Right kidney (tissue), 1 donor: ENCODE results near the gene MYO5A.
"Not testable (repeated sequence)": the region's sequence is repeated elsewhere in the genome, so short reads cannot be mapped to it uniquely, and the experiment has no call there.

Source experiments
- DNase-seq: peaks from one replicate; pipeline ENCODE4 v3.0.0-alpha.2; 2016

MYO5A gene

GRCh38 chr15:52505151-52505550 lies 23.5 kb downstream of the MYO5A start:
- no peak for DNase-seq

GRCh38 chr15:52503788-52504496 lies 24.7 kb downstream of the MYO5A start:
- no peak for DNase-seq

- no peak for DNase-seq
These were observed 26.1 kb downstream of the MYO5A start for GRCh38 chr15:52502608-52503007.

- DNase-seq, result no peak
These were observed 29.2 kb downstream of the MYO5A start for GRCh38 chr15:52499506-52499905.

DNA sequence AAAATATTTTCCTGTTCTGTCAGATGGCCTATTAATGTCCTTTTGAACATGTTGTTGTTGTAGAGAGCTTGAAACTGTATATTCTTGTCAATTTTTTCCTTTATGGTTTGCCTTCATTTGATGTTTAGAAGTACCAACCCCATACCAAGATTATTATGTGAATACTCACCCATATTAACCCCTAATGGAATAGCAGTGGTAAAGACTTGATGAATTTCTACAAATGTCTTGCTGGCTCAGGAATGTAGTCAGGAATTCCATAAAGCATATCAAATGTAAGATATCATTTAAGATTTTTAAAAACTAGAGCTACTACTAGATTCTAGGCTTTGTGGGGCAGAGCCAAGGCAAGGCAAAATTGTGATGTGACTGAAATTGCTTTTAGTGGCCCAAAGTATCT lies 30.0 kb downstream of the MYO5A start:
- DNase-seq, result no peak

DNA sequence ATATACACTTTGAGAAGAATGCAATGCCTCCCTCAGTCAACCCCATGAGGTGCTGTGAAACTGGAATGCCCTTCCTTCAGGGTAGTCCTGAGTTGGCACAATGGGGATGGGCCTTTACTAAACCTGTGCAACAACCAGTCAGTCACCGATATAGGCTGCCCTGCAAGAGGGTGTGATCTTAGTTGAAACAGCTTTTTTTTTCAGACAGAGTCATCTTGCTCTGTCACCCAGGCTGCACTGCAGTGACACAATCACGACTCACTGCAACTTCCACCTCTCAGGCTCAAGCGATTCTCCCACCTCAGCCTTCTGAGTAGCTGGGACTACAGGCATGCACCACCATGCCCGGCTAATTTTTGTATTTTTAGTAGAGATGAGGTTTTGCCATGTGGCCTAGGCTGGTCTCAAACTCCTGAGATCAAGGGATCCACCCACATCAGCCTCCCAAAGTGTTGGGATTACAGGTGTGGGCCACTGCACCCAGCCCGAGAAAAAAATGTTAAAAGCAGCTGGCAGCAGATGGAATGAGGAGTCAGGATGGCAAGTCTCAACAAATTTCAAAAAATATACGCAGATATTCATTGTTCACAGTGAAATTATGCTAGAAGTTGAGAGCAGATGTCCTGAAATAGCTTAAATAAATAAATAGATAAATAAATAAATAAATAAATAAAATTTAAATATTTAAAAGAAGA lies 31.8 kb downstream of the MYO5A start:
- no peak for DNase-seq

DNA sequence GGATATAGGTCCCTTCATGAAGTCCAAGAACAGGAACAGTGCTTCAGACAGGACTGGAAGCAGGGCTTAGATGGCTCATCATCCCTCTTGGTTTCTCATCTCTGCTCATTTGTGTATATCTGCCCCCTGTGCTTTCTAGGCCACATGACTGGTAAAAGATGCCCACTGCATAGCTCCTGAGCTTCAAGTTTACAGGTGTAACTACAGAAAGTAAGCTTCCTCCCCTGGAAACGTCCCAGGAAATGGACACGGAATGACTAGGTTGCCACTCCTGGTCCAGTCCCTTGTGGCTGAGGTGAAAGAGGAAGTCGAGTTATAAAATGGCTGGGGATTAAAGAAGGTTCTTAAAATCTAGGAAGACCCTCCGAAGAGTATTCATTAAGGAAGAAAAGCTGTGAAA lies 32.5 kb downstream of the MYO5A start:
- no peak for DNase-seq

GRCh38 chr15:52495125-52495524 lies 33.6 kb downstream of the MYO5A start:
- no peak for DNase-seq

DNA sequence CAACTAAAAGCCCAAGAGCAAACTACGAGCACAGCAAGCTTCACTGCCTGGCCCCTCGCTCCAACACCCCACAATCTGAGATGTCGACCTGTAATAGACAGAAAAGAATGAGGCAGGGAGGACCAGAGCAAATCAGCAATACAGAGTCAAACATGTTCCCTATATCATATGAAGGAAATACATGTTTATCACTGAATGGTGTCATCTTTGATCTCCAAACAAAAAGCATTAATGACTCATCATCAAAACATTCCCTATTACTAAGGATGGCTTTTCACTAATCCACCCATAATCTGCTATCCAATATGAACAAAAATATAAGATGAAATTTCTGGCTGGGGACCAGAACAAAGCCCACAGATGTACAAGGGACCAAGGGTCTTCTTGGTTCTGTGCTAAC lies 34.7 kb downstream of the MYO5A start:
- no peak for DNase-seq

- no peak for DNase-seq
These were observed 36.5 kb downstream of the MYO5A start for GRCh38 chr15:52492132-52492531.

GRCh38 chr15:52491472-52491871 lies 37.2 kb downstream of the MYO5A start:
- no peak for DNase-seq

DNA sequence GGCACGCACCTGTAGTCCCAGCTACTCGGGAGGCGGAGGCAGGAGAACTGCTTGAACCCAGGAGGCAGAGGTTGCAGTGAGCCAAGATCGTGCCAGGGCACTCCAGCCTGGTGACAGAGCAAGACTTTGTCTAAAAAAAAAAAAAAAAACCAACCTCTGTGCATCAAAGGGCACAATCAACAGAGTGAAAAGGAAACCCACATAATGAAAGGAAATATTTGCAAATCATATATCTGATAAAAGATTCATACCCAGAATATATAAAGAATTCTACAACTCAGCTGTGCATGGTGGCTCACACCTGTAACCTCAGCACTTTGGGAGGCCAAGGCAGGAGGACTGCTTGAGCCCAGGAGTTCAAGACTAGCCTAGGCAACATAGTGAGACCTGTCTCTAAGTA lies 39.2 kb downstream of the MYO5A start:
- DNase-seq, result not testable (repeated sequence)

DNA sequence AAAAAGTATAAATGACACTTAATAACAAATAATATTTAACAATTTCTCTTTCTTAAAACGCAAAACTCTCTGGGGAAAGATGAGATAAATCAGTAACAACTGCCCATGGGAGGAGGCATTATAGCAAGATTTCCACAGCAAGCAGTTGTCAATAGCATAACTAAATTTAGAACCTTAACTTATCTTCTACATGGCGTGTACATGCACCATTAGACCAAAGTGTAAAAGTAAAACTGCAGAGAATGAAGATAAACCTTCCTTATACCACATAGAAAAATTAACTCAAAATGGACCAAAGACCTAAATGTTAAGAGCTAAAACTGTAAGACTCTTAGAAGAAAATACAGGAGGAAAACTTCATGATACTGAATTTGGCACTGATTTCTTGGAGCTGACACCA lies 39.9 kb downstream of the MYO5A start:
- DNase-seq, result no peak

- DNase-seq, result no peak
These were observed 42.4 kb downstream of the MYO5A start for GRCh38 chr15:52486003-52486996.

DNA sequence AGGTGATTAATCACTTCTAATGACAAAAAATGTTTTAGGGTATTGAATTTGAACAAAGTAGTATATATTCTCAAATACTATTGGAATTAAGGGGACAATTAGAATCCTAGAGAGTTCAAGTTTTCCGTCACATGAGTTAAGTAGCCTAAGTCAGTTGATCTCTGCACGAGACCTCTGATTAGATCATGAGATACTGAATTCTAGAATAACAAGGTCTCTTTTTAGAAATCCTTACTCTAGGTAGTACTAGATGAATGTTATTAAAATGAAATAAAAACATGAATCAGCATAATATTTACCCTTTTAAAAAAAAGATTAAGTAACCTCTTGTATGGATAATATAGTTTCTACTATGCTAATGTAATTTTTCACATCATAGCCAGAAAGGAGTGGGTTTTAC lies 43.4 kb downstream of the MYO5A start:
- no peak for DNase-seq

GRCh38 chr15:52483707-52484106 lies 45.0 kb downstream of the MYO5A start:
- no peak for DNase-seq

DNA sequence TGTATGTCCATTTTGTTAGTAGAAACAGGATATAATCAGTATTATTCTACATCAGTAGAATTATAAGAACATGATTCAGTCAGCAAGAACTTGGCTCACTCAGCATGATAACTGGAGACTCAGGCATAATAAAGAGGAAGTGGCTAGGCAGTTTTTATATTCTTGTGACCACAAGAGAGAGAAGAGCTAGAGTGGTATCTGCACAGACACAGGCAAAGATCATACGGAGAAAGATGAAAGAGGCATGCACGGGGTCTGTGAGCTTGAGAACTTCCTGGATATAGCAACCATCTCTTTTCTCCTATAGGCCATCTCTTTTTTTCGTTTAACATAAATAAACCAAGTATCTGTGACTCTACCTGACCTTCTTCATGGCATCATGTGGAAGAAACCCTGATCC lies 46.8 kb downstream of the MYO5A start:
- no peak for DNase-seq

GRCh38 chr15:52480990-52481389 lies 47.7 kb downstream of the MYO5A start:
- DNase-seq, result no peak

DNA sequence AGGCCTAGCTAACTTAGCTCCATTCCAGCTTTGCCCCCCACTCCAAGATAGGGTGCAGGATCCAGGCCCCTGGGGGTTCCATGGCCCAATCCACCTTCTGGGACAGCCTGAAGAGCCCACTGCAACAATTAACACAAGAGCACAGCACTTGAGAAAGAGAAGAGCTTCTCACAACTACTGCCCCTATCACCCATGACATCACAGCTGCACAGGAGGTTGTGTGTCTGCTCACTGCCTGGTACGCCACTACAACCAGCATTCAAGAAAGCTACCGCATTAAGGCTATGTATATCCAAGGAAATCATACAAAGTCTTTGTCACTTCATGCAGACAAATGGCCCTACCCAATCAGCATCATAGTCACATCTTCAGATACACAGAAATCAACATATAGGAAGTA lies 62.0 kb downstream of the MYO5A start:
- DNase-seq, result no peak

DNA sequence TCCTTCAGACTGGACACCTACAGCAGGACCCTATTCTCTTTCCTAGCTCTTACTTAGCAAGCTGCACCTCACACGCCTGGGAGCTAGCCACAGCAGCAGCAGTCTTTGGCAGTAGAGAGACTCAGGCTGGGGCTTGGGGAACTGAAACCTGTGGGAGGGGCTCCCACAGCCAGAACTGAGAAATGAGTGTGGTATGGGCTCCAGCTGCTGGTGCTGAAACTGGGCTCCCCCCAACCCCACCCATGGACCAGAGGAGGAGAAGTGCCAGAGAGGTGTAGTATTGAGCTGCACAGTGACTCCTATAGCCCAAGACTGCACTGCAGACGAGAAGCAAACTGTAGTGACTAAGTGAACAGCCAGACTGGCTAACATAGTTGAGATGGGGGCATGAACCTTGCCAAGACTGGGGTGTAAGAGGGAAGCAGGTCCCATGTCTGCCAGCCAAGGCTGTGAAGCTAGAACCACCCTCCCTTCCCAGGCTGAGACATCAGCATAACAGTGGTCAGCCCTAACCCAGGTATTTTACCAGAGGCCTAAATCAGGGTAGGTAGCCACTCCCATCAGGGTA lies 62.5 kb downstream of the MYO5A start:
- DNase-seq, result no peak

DNA sequence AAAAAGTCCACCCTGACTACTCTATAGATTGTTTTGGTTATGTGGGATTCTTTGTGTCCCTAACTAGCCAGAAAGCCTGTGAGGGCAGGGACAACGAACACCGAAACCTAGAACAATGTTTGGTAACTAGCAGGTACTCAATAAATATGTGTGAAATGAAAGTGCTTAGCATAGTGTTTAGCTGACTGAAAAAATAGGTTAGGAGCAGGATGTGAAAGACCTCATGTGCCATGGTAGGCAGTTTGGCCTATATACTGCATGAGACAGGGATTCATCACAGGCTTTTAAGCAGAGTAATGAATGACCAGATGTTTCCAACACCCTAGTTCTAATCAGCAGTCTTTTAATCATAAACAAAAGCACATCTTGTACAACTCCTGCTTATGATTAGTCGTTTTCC lies 64.2 kb downstream of the MYO5A start:
- no peak for DNase-seq

DNA sequence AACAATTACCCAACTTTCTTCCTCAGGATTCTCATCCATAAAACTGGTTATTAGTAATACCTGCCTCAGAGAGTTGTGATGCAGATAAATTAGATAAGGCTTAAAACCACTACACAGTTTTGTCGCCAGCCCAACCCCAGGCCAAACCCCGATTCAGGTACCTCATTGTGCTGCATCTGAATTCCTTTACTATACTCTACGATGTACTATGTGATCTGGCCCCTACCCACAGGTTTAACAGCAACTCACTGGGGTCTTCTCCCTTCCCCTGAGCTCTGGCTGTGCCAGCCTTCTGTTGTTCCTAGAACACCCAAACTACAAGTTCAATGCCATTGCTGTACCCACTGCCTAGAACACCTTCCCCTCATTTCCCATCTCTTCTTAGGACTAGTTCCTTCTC lies 64.6 kb downstream of the MYO5A start:
- no peak for DNase-seq

DNA sequence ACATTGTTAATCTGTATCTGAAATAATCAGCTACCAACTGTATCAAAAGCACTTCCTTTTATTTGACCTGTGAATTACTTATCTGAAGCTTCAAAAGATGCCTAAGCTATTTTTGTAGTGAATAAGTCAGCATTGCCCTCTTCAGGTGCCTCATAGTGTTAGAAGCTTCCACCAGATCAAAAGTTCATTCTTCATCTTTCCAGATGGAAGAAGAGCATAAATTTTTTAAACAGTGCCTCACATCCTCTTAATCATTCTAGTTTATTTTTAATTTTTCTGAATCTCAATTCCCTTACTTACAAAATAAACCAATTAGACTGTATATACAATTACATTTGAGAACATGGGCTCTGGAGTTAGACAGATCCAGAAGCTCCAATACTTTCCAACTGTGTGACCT lies 65.0 kb downstream of the MYO5A start:
- DNase-seq, result no peak
